ENCODE results near the gene WNT5B.
"Not testable (repeated sequence)": the region's sequence is repeated elsewhere in the genome, so short reads cannot be mapped to it uniquely, and the experiment has no call there.

Gene WNT5B

GRCh38 chr12:1602706-1603105, 26.3 kb upstream of the WNT5B start:
- not testable (repeated sequence) for DNase-seq

GRCh38 chr12:1603269-1603993, 25.6 kb upstream of the WNT5B start:
- no peak for DNase-seq

GRCh38 chr12:1604464-1604863, 24.6 kb upstream of the WNT5B start:
- no peak for DNase-seq

- DNase-seq, result peak; percentile 86
Measured at GRCh38 chr12:1605129-1606020, 23.7 kb upstream of the WNT5B start.

GRCh38 chr12:1606021-1606622, 22.9 kb upstream of the WNT5B start:
- peak; percentile 14 for DNase-seq

GRCh38 chr12:1607940-1608712, 20.9 kb upstream of the WNT5B start:
- no peak for DNase-seq

GRCh38 chr12:1608713-1609119, 20.3 kb upstream of the WNT5B start:
- no peak for DNase-seq

GRCh38 chr12:1610072-1610643, 18.9 kb upstream of the WNT5B start:
- DNase-seq, result no peak

- peak; percentile 43 for DNase-seq
Measured at GRCh38 chr12:1611803-1612572, 17.0 kb upstream of the WNT5B start.

- DNase-seq, result no peak
Measured at GRCh38 chr12:1613860-1614259, 15.2 kb upstream of the WNT5B start.

GRCh38 chr12:1614360-1614759, 14.7 kb upstream of the WNT5B start:
- DNase-seq, result no peak

- no peak for DNase-seq
Measured at GRCh38 chr12:1616233-1617066, 12.6 kb upstream of the WNT5B start.

GRCh38 chr12:1618489-1618888, 10.5 kb upstream of the WNT5B start:
- no peak for DNase-seq

- DNase-seq, result no peak
Measured at GRCh38 chr12:1619159-1619558, 9.9 kb upstream of the WNT5B start.

- DNase-seq, result no peak
Measured at GRCh38 chr12:1619587-1619986, 9.4 kb upstream of the WNT5B start.

GRCh38 chr12:1620092-1620491, 8.9 kb upstream of the WNT5B start:
- DNase-seq, result no peak

GRCh38 chr12:1622406-1622805, 6.6 kb upstream of the WNT5B start:
- no peak for DNase-seq

GRCh38 chr12:1629338-1630132, 504 bp downstream of the WNT5B start:
- DNase-seq, result peak; percentile 37

GRCh38 chr12:1630133-1630826, 1.2 kb downstream of the WNT5B start:
- peak; percentile 60 for DNase-seq
